Measurements from ENCODE around the gene KIF12. TPM values are rescaled to one million over a fixed set of nuclear protein-coding genes. Genes with fewer than 3 reads are reported as not detected.

KIF12 gene
- total and polyA plus RNA-seq, 4 donors = 0.47 to 6.7 (median 4.8) TPM

- no peak for TF ChIP-seq CTCF (IDR thresholded peaks at IDR 0.05; ENCODE audit: control extremely low read depth, extremely low read depth)
- 61 to 82% methylated on average over 5 of the region's 5 CpGs for WGBS, 2 donors
- no peaks in the 10 kb centered on the region for H3K36me3 ChIP-seq (ENCODE audit: control insufficient read depth in 4 of 4, insufficient read depth in 4 of 4, low read length in 4 of 4)
Measured at GRCh38 chr9:114105236-114105635, 6.1 kb upstream of the KIF12 start.

DNA sequence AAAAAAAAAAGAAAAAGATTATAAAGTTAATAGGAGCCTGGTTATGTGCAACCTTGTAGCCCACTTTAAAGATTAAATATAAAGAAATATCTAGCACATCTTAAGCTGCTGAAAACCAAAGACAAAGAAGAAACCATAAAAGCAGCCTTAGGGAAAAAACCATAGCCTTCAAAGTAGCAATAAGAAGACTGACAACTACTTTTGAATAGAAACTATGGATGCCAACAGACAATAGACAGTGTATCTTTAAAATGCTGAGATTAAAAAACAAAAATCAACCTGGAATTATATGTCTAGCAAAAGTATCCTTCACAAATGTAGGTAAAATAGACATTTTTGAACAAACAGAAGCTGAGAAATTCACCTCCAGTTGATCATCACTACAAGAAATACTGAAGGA lies 3.4 kb upstream of the KIF12 start:
- H3K9ac ChIP-seq (ENCODE audit: insufficient read depth in 1 of 2, low read length in 2 of 2) = no peak overlapping the region
- H3K4me3 ChIP-seq = no peak overlapping the region
- no peak overlapping the region for H3K27ac ChIP-seq (ENCODE audit: low read depth in 1 of 2, low read length in 1 of 2)
- H3K27me3 ChIP-seq (ENCODE audit: control insufficient read depth in 3 of 3, insufficient read depth in 3 of 3, low read length in 2 of 3) = peaks cover 0 to 5% (median 4%) of the 10 kb centered on the region in 3 donors
- ATAC-seq (ENCODE audit: insufficient read depth, low FRiP score) = no peak
- no peaks in the 10 kb centered on the region for H3K36me3 ChIP-seq (ENCODE audit: control insufficient read depth in 4 of 4, insufficient read depth in 4 of 4, low read length in 4 of 4)
- peaks cover 0 to 2% (median 0%) of the 10 kb centered on the region in 4 donors for H3K9me3 ChIP-seq (ENCODE audit: control insufficient read depth in 4 of 4, insufficient read depth in 3 of 4, low read length in 3 of 4)
- no peak for DNase-seq
- peaks cover under 1 to 8% (median 4%) of the 10 kb centered on the region in 5 donors for H3K4me1 ChIP-seq (ENCODE audit: control insufficient read depth in 5 of 5, insufficient read depth in 5 of 5, low read length in 5 of 5)
- TF ChIP-seq CTCF (IDR thresholded peaks at IDR 0.05; ENCODE audit: control extremely low read depth, extremely low read depth) = no peak

More at GRCh38 chr9:114105236-114105635, 6.1 kb upstream of the KIF12 start:
- no peak for ATAC-seq (ENCODE audit: insufficient read depth, low FRiP score)
- Histone ChIP-seq H3K27ac (ENCODE audit: low read depth in 1 of 2, low read length in 1 of 2) (no peak overlapping the region), H3K4me3 (no peak overlapping the region), H3K9me3 (ENCODE audit: control insufficient read depth in 4 of 4, insufficient read depth in 3 of 4, low read length in 3 of 4) (peaks cover 0 to 2% (median 0%) of the 10 kb centered on the region in 4 donors), H3K9ac (ENCODE audit: insufficient read depth in 1 of 2, low read length in 2 of 2) (no peak overlapping the region), H3K4me1 (ENCODE audit: control insufficient read depth in 5 of 5, insufficient read depth in 5 of 5, low read length in 5 of 5) (peaks cover 0 to 8% (median 2%) of the 10 kb centered on the region in 5 donors), H3K27me3 (ENCODE audit: control insufficient read depth in 3 of 3, insufficient read depth in 3 of 3, low read length in 2 of 3) (peaks cover 0 to 2% (median 0%) of the 10 kb centered on the region in 3 donors)
- DNase-seq = no peak

GRCh38 chr9:114100536-114100935 lies 1.4 kb upstream of the KIF12 start:
- ATAC-seq (ENCODE audit: insufficient read depth, low FRiP score) = no peak
- Histone ChIP-seq H3K27ac (ENCODE audit: low read depth in 1 of 2, low read length in 1 of 2) (no peak overlapping the region), H3K9ac (ENCODE audit: insufficient read depth in 1 of 2, low read length in 2 of 2) (no peak overlapping the region), H3K27me3 (ENCODE audit: control insufficient read depth in 3 of 3, insufficient read depth in 3 of 3, low read length in 2 of 3) (peaks cover 0 to 4% (median 4%) of the 10 kb centered on the region in 3 donors), H3K9me3 (ENCODE audit: control insufficient read depth in 4 of 4, insufficient read depth in 3 of 4, low read length in 3 of 4) (peaks cover 0 to 2% (median 0%) of the 10 kb centered on the region in 4 donors), H3K4me3 (no peak overlapping the region), H3K4me1 (ENCODE audit: control insufficient read depth in 5 of 5, insufficient read depth in 5 of 5, low read length in 5 of 5) (peaks cover 0 to 13% (median 4%) of the 10 kb centered on the region in 5 donors), H3K36me3 (ENCODE audit: control insufficient read depth in 4 of 4, insufficient read depth in 4 of 4, low read length in 4 of 4) (no peaks in the 10 kb centered on the region)
- no peak for TF ChIP-seq CTCF (IDR thresholded peaks at IDR 0.05; ENCODE audit: control extremely low read depth, extremely low read depth)
- 82% methylated on average over 1 of the region's 1 CpG for WGBS, 2 donors
- no peak for DNase-seq
